ENCODE results near the gene SIGMAR1. TPM values are rescaled to one million over a fixed set of nuclear protein-coding genes. Genes with fewer than 3 reads are reported as not detected.

Gene SIGMAR1
- total RNA-seq = 34.8 and 34.9 TPM in 2 replicates

GRCh38 chr9:34637356-34638137 is at the start of gene SIGMAR1:
Gene SIGMAR1 (minus strand): TSS chr9:34637787. CDS start chr9:34637697, 90 bp downstream.

DNA sequence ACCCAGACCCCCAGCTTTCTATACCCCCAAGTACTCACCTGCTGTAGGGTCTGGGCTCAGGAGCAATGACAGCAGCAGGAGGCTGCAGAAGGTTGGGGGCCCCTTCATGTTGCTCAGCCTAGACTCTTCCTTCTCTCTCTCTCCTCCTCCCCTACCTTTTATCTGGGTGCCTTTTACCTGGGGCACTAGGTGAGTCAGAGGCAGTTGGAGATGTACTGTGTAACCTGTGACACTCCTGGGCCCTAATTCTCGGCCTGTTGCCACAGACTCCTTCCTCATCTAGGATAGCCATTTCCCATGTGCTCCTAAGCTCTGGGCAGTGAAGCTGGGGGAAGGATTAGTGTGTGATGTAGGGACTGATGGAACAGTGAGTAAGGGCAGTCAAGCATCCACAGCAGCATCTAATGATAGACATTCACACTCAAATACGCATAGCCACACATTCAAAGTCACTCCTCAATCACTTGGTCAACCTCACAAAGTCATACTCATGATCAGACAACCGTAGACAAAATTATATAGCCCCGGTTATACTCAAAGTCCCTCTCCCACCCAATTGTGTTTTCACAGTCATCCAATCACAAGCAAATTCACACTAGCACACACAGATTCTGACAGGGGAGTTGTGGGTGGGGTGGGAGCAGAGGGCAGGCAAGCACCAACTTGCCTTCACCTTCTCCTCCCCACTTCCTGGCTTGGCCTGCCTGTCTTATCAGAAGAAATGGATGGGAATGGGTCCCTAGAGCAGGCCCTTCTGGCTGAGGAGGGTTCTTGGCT is 25.1 kb upstream of the SIGMAR1 start, which contains the start of gene CCL27:
Gene CCL27, minus strand, starts transcription at position 132 of the 777 bp plus-strand sequence. Its CDS starts 24 bp downstream, at position 108.

GRCh38 chr9:34651876-34652601 is 14.5 kb upstream of the SIGMAR1 start, which contains the start of gene IL11RA:
Gene IL11RA (plus strand): TSS chr9:34652185. CDS start chr9:34655218, 3,033 bp downstream.

GRCh38 chr9:34646211-34647083 is 8.9 kb upstream of the SIGMAR1 start, which contains the start of gene GALT:
Gene GALT (plus strand): TSS chr9:34646675. CDS start chr9:34646705, 30 bp downstream.

DNA sequence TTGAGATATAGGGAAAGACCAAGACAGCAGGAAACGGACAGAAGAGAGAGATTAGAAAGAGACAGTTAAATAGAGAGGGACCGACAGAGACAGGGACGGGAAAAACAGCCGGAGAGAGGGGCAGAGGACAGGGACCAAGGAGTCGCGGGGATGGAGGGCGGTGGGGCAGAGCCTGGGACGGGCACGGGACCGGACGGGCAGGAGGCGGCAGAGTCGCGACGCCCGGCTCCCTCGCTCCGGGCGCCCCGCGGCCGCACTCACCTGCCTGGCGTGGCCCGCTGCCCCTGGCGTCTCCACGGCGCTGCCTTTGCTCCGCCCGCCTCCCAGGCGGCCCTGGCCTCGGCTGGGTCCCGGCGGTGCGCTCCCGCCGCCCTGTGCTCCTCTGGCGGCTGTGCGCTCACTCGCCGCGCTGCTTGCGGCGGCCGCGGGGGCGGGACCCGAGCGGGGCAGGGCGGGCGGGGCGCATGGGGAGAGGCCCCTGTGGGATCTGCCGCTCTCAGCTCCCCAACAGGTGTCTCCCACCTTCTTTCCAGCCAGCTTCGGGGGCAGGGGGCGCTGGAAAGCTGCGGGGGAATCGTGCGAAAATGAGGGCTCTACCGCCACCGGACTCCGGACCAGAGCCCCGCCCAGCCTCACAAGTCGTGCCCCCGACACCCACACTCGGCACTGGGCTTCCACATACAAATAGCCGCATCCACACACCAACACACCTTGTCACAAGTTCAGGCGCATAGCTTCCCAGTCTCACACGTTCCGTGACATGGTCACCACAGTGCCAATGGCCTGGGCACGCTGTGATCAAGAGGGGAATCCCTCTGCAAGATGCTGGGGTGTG is 8.7 kb downstream of the SIGMAR1 start, which contains the start of gene ARID3C:
Gene ARID3C, minus strand, starts transcription at position 411 of the 835 bp plus-strand sequence. CDS start 1,052 bp downstream, outside the sequence.

GRCh38 chr9:34620061-34620994 is 17.3 kb downstream of the SIGMAR1 start, which contains the start of gene DCTN3:
Gene DCTN3 (minus strand): TSS chr9:34620495. CDS start chr9:34620464, 31 bp downstream.

DNA sequence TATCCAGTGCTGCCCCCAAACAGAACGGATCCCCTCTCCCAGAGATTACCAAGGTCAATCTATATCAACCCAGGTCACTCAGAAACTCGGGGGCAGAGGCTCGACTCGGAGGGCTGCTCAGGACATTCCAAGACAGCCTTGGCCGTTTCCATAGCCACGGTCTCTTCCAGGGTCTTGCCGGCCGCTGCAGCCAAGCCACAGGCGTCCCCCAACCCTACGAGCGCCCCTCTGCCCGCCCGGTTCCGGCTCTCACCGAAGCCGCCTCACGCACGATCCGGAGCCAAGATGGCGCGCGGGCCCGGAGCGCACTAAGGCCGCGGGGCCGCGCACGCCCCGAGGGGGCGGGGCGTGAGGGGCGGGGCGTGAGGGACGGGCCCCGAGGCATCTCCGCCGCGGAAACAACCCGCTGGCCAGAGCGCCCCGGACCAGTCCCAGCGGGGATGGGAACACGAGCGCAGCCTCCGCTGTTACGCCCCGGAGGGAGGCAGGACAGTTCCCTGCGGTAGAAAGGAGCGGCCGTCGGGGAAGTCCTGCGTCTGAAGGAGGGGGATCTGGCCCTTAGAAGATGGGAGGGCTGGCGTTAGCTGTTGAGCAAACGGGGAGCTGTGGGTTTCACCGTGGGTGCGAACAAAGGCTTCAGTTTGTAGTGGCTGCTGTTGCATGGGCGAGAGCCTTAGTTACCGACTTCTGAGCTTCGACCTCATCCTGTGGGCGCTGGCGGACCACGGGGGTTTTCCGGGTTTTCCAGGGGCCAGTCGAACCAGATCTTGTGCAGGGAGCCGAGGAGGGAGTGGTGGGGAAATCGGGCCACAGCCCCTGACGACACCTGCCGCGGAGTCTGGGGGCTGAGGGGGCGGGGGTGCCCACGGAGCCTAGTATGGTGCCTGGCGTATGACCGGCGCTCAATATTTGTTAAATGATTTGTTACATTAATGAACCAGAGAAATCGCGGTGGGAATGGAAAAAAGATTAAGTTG is 25.5 kb downstream of the SIGMAR1 start, which contains the start of gene RPP25L:
Gene RPP25L, minus strand, starts transcription at position 287 of the 977 bp plus-strand sequence. CDS start 801 bp downstream, outside the sequence.

DNA sequence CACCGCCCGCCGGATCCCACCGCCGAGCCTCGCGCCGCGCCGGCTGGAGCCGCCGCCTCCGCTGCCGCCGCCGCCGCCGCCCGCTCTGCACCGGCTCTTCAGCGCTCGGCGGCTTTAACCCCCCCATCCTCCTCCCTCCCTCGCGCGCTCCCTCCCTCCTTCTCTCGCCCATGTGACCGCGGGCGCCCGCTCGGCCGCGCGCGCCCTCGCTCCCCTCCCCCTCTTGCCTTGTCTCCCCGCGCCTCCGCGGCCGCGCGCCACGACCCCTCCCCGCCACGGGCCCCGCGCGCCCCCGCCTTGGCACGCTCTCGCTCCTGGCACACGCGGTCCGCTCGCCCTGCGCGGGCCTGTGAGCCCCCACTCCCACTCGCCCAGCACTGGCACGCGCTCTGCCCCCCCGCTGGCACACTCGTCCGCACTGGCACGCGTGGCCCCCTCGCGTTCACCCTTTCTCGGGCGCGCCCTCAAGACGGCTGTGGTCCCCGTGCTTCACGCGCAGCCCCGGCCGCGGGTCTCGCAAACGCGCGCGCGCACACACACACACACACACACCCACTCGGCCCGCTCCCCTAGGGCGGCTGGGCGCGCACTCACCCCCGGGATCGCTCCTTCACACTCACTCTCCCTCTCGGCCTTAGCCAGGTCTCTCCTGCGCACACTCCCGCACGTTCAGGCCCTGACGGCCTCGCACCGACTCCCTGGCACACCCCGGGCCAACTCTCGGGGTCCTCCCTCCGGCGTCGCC is 47.8 kb downstream of the SIGMAR1 start, which contains the start of gene CNTFR:
Gene CNTFR, minus strand, starts transcription at position 89 of the 745 bp plus-strand sequence. CDS start 20,743 bp downstream, outside the sequence.

Other genes starting within 250 kb of the SIGMAR1 start
- 2.8 and 3.5 TPM in 2 replicates for gene FAM219A, start 179.2 kb downstream of the SIGMAR1 start, total RNA-seq
- 0.34 TPM in 1 of 2 replicates, not detected in the other for gene DNAI1, start 179.0 kb downstream of the SIGMAR1 start, total RNA-seq
- 0.16 and 0.26 TPM in 2 replicates for gene ENHO, start 114.8 kb downstream of the SIGMAR1 start, total RNA-seq
- gene CNTFR, start 48.1 kb downstream of the SIGMAR1 start, total RNA-seq = not detected in 2 replicates
- 22.2 and 24.9 TPM in 2 replicates for gene RPP25L, start 25.7 kb downstream of the SIGMAR1 start, total RNA-seq
- gene DCTN3, start 17.3 kb downstream of the SIGMAR1 start, total RNA-seq = 160 and 173 TPM in 2 replicates
- gene ARID3C, start 8.7 kb downstream of the SIGMAR1 start, total RNA-seq = not detected in 2 replicates
- gene GALT, start 8.9 kb upstream of the SIGMAR1 start, total RNA-seq = 34.5 and 41.1 TPM in 2 replicates
- gene IL11RA, start 14.4 kb upstream of the SIGMAR1 start, total RNA-seq = 14.0 and 16.3 TPM in 2 replicates
- gene CCL27, start 24.9 kb upstream of the SIGMAR1 start, total RNA-seq = 0.09 TPM in 1 of 2 replicates, not detected in the other
- not detected in 2 replicates for gene CCL19, start 53.5 kb upstream of the SIGMAR1 start, total RNA-seq
- gene CCL21, start 72.3 kb upstream of the SIGMAR1 start, total RNA-seq = not detected in 2 replicates

All from bronchial smooth muscle cell (primary cell).